HG02588 (cell line): ENCODE data around the gene C16orf96.

ENCODE experiments used
- ATAC-seq: cut with Tn5 transposase; IDR thresholded peaks from one replicate; pipeline ENCODE4 v1.9.1; 2021; ENCODE audit warnings: mild to moderate bottlenecking, moderate library complexity; ENCODE audit not compliant: unreplicated experiment

The C16orf96 gene

GRCh38 chr16:4599037-4599436, 42.9 kb downstream of the C16orf96 start:
- ATAC-seq, result no peak

- ATAC-seq, result no peak
These were observed 43.4 kb downstream of the C16orf96 start for GRCh38 chr16:4599545-4599944.

- no peak for ATAC-seq
These were observed 45.1 kb downstream of the C16orf96 start for GRCh38 chr16:4601036-4601863.

GRCh38 chr16:4601864-4602186, 45.7 kb downstream of the C16orf96 start:
- ATAC-seq, result no peak

- no peak for ATAC-seq
These were observed 46.2 kb downstream of the C16orf96 start for GRCh38 chr16:4602331-4602730.

GRCh38 chr16:4603624-4604170, 47.6 kb downstream of the C16orf96 start:
- ATAC-seq, result no peak

- ATAC-seq, result no peak
These were observed 48.3 kb downstream of the C16orf96 start for GRCh38 chr16:4604401-4604800.

GRCh38 chr16:4606354-4606753, 50.2 kb downstream of the C16orf96 start:
- ATAC-seq, result no peak

- ATAC-seq, result no peak
These were observed 51.9 kb downstream of the C16orf96 start for GRCh38 chr16:4607841-4608703.

- ATAC-seq, result no peak
These were observed 52.5 kb downstream of the C16orf96 start for GRCh38 chr16:4608704-4608980.

- ATAC-seq, result no peak
These were observed 53.3 kb downstream of the C16orf96 start for GRCh38 chr16:4609200-4610010.

- ATAC-seq, result no peak
These were observed 54.2 kb downstream of the C16orf96 start for GRCh38 chr16:4610011-4611005.

GRCh38 chr16:4611337-4612021, 55.3 kb downstream of the C16orf96 start:
- ATAC-seq, result no peak

- no peak for ATAC-seq
These were observed 56.4 kb downstream of the C16orf96 start for GRCh38 chr16:4612474-4612931.

GRCh38 chr16:4612977-4613635, 57.0 kb downstream of the C16orf96 start:
- ATAC-seq, result no peak

- no peak for ATAC-seq
These were observed 57.8 kb downstream of the C16orf96 start for GRCh38 chr16:4613636-4614570.

GRCh38 chr16:4614571-4615383, 58.6 kb downstream of the C16orf96 start, which contains the start of gene UBALD1:
Gene UBALD1, minus strand, starts transcription at chr16:4614888. Its CDS starts 91 bp downstream, at chr16:4614797.
- ATAC-seq, result peak; percentile 56
